Keratinocyte (primary cell): ENCODE results near the gene TAS2R13. TPM values are rescaled to one million over a fixed set of nuclear protein-coding genes. Genes with fewer than 3 reads are reported as not detected.

Source experiments
- DNase-seq: peaks from one replicate; pipeline ENCODE4 v3.0.0-alpha.2; 2011; ENCODE audit warnings: low read depth, missing footprints, low spot score
- FAIRE-seq: peaks from 2 replicates; lab custom pipeline; 2011; peaks lifted over from hg19 to GRCh38; lab: Jason Lieb, UNC
- H2AFZ ChIP-seq: 2 replicates; pipeline ENCODE4 v1.6.0; 2012; ENCODE audit warnings: low read length, control low read depth, inconsistent platforms; ENCODE audit not compliant: control insufficient read depth
- H3K27ac ChIP-seq: 2 replicates; pipeline ENCODE4 v1.5.1; 2011; ENCODE audit warnings: low read length; ENCODE audit not compliant: control insufficient read depth, insufficient read depth
- H3K27me3 ChIP-seq: 3 replicates; pipeline ENCODE4 v1.6.0; 2011; ENCODE audit warnings: low read length; ENCODE audit not compliant: control insufficient read depth, insufficient read depth; ENCODE audit errors: extremely low read depth
- H3K36me3 ChIP-seq, 2 experiments: 2 replicates in 1 of 2; 3 replicates in 1 of 2; pipeline ENCODE4 v1.5.1; 2011; ENCODE audit warnings: low read length in 2 of 2, mild to moderate bottlenecking in 1 of 2; ENCODE audit not compliant: control insufficient read depth in 2 of 2, insufficient read depth in 2 of 2; ENCODE audit errors: extremely low read depth in 1 of 2
- H3K4me1 ChIP-seq: 3 replicates; pipeline ENCODE4 v1.5.1; 2011; ENCODE audit warnings: low read length; ENCODE audit not compliant: control insufficient read depth, insufficient read depth; ENCODE audit errors: extremely low read depth
- H3K4me2 ChIP-seq: 3 replicates; pipeline ENCODE4 v1.6.0; 2011; ENCODE audit warnings: low read depth, low read length; ENCODE audit not compliant: control insufficient read depth, insufficient read depth; ENCODE audit errors: extremely low read depth
- H3K4me3 ChIP-seq, 3 experiments: fragments of 200-600 bp in 1 of 3; sonication (generic) in 1 of 3; 2 replicates in 2 of 3; 3 replicates in 1 of 3; pipeline ENCODE4 v1.5.1; 2011 to 2016; ENCODE audit warnings: low read length in 3 of 3, mild to moderate bottlenecking in 3 of 3, control low read depth in 2 of 3, inconsistent platforms in 1 of 3, low read depth in 1 of 3, mixed read lengths in 1 of 3, mixed run types in 1 of 3, moderate library complexity in 1 of 3; ENCODE audit not compliant: control insufficient read depth in 2 of 3, insufficient read depth in 2 of 3; ENCODE audit errors: extremely low read depth in 1 of 3
- H3K79me2 ChIP-seq: 2 replicates; pipeline ENCODE4 v1.6.0; 2012; ENCODE audit warnings: low read length; ENCODE audit not compliant: control insufficient read depth, insufficient read depth
- H3K9ac ChIP-seq: 3 replicates; pipeline ENCODE4 v1.6.0; 2011; ENCODE audit warnings: low read length; ENCODE audit not compliant: control insufficient read depth, insufficient read depth; ENCODE audit errors: extremely low read depth
- H3K9me1 ChIP-seq: 3 replicates; pipeline ENCODE4 v1.6.0; 2011; ENCODE audit warnings: low read length; ENCODE audit not compliant: control insufficient read depth, insufficient read depth; ENCODE audit errors: extremely low read depth
- H3K9me3 ChIP-seq: 2 replicates; pipeline ENCODE4 v1.5.1; 2012; ENCODE audit warnings: low read depth, low read length; ENCODE audit not compliant: control insufficient read depth
- H4K20me1 ChIP-seq: 3 replicates; pipeline ENCODE4 v1.6.0; 2011; ENCODE audit warnings: low read length; ENCODE audit not compliant: control insufficient read depth, insufficient read depth; ENCODE audit errors: extremely low read depth
- EZH2 ChIP-seq: IDR thresholded peaks from one replicate; pipeline ENCODE4 v1.6.1; 2012; ENCODE audit warnings: inconsistent platforms, mild to moderate bottlenecking, low read length, moderate library complexity
- dilution Hi-C: fragments of 300-500 bp; cut with MboI; formaldehyde crosslinking; loops from one replicate; pipeline ENCODE4 v1.7.0; 2020; ENCODE audit warnings: low sequenced_read_pairs; ENCODE audit not compliant: extremely low pct_ligation_motif_present
- polyA plus RNA-seq, 5 experiments: library from polyadenylated mRNA; depleted of rRNA in 3 of 5; stranded (reverse) in 3 of 5; stranded (forward) in 1 of 5; unstranded in 1 of 5; fragments of >200 nt; gene quantifications; 1 replicate in 1 of 5; 2 replicates in 3 of 5; 3 replicates in 1 of 5; pipeline versions ENCODE4 v1.2.1 to v1.2.3, GENCODE V29; 2011 to 2012; ENCODE audit warnings: missing spikeins in 2 of 5, low read depth in 1 of 5, low replicate concordance in 1 of 5
- TF ChIP-seq, protein P1 (sequence below), 3 experiments: IDR thresholded peaks in 1 of 3; conservative IDR thresholded peaks in 1 of 3; optimal IDR thresholded peaks in 1 of 3; 2 replicates in 2 of 3; 3 replicates in 1 of 3; pipeline versions ENCODE3 to v1.5.1; 2011; ENCODE audit warnings: low read length in 3 of 3, mild to moderate bottlenecking in 3 of 3, moderate library complexity in 2 of 3, control low read depth in 1 of 3, inconsistent platforms in 1 of 3; ENCODE audit not compliant: insufficient read depth in 2 of 3; ENCODE audit errors: extremely low read depth in 1 of 3

TAS2R13 gene
- polyA plus RNA-seq, 1 donor (not counting 4 experiments of a cell fraction or from before 2014, with no cell fraction given) = 0.14 TPM

DNA sequence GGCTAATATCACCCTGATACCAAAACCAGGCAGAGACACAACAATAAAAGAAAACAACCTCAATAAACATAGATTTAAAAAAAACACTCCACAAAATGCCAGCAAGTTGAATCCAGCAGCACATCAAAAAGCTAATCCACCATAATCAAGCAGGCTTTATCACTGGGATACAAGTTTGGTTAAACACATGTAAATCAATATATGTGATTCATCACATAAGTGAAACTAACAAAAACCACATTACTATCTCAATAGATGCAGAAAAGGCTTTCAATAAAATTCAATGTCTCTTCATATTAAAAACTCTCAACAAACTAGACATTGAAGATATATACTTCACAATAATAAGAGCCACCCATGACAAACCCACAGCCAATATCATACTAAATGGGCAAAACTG, 46.7 kb upstream of the TAS2R13 start:
- TF ChIP-seq, protein P1, sequence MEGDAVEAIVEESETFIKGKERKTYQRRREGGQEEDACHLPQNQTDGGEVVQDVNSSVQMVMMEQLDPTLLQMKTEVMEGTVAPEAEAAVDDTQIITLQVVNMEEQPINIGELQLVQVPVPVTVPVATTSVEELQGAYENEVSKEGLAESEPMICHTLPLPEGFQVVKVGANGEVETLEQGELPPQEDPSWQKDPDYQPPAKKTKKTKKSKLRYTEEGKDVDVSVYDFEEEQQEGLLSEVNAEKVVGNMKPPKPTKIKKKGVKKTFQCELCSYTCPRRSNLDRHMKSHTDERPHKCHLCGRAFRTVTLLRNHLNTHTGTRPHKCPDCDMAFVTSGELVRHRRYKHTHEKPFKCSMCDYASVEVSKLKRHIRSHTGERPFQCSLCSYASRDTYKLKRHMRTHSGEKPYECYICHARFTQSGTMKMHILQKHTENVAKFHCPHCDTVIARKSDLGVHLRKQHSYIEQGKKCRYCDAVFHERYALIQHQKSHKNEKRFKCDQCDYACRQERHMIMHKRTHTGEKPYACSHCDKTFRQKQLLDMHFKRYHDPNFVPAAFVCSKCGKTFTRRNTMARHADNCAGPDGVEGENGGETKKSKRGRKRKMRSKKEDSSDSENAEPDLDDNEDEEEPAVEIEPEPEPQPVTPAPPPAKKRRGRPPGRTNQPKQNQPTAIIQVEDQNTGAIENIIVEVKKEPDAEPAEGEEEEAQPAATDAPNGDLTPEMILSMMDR (optimal IDR thresholded peaks at IDR 0.05 in 1 of 3, IDR thresholded peaks at IDR 0.05 in 1 of 3, conservative IDR thresholded peaks at IDR 0.05 in 1 of 3; ENCODE audit: extremely low read depth in 1 of 3, insufficient read depth in 2 of 3, low read length in 3 of 3) = no peak
- TF ChIP-seq EZH2 = no peak
- no peak for DNase-seq
- H3K27me3 ChIP-seq = no peaks in the 10 kb centered on the region
- no peak overlapping the region for H3K4me2 ChIP-seq
- H4K20me1 ChIP-seq = no peaks in the 10 kb centered on the region
- no peaks in the 10 kb centered on the region for H3K9me1 ChIP-seq
- H3K9ac ChIP-seq = no peak overlapping the region
- H3K9me3 ChIP-seq = no peaks in the 10 kb centered on the region
- no peak overlapping the region for H2AFZ ChIP-seq
- no peaks in the 10 kb centered on the region for H3K36me3 ChIP-seq
- H3K4me1 ChIP-seq = no peaks in the 10 kb centered on the region
- no peak overlapping the region for H3K27ac ChIP-seq
- dilution Hi-C loops = no loop called here
- H3K4me3 ChIP-seq = no peak overlapping the region
- peaks cover 1% of the 10 kb centered on the region for H3K79me2 ChIP-seq
- FAIRE-seq = no peak

- Histone ChIP-seq H3K9ac (no peak overlapping the region), H3K79me2 (peaks cover 1% of the 10 kb centered on the region), H3K4me3 (no peak overlapping the region), H3K4me2 (no peak overlapping the region), H3K9me3 (no peaks in the 10 kb centered on the region), H3K27me3 (no peaks in the 10 kb centered on the region), H2AFZ (no peak overlapping the region), H3K4me1 (no peaks in the 10 kb centered on the region), H3K9me1 (no peaks in the 10 kb centered on the region), H4K20me1 (no peaks in the 10 kb centered on the region), H3K27ac (no peak overlapping the region), H3K36me3 (no peaks in the 10 kb centered on the region)
- dilution Hi-C loops = no loop called here
- no peak for TF ChIP-seq EZH2
- TF ChIP-seq, protein P1 (optimal IDR thresholded peaks at IDR 0.05 in 1 of 3, IDR thresholded peaks at IDR 0.05 in 1 of 3, conservative IDR thresholded peaks at IDR 0.05 in 1 of 3; ENCODE audit: extremely low read depth in 1 of 3, insufficient read depth in 2 of 3, low read length in 3 of 3) = no peak
- FAIRE-seq (no peak), DNase-seq (no peak)
These were observed 43.3 kb upstream of the TAS2R13 start for GRCh38 chr12:10952645-10953044.
